Body of pancreas (tissue), 4 donors: Measurements from ENCODE around the gene ANKRD11. TPM values are rescaled to one million over a fixed set of nuclear protein-coding genes. Genes with fewer than 3 reads are reported as not detected.

Experiments
- ATAC-seq: fragments of 150-250 bp; one replicate; pipeline ENCODE4 v1.9.1; 2016
- DNase-seq, 4 donors: peaks; one replicate each; pipeline ENCODE4 v3.0.0-alpha.2; 2019
- H3K27ac ChIP-seq, 4 donors: fragments of 200-600 bp; sonication (generic); 1 replicate in 3 of 4; 2 replicates in 1 of 4; pipeline versions ENCODE4 v1.5.1 to v1.6.1; 2016 to 2019; ENCODE audit warnings: mild to moderate bottlenecking in 1 of 4, mixed read lengths in 1 of 4, moderate library complexity in 1 of 4
- H3K27me3 ChIP-seq, 2 donors: fragments of 200-600 bp; sonication (generic); one replicate each; pipeline ENCODE4 v1.6.0; 2016; ENCODE audit warnings: mild to moderate bottlenecking in 1 of 2
- H3K36me3 ChIP-seq, 2 donors: fragments of 200-600 bp; sonication (generic); replicated peaks in 1 of 2; 2 replicates each; pipeline ENCODE4 v1.5.1; 2016; ENCODE audit warnings: low read depth in 2 of 2; ENCODE audit not compliant: insufficient read depth in 1 of 2
- H3K4me1 ChIP-seq: fragments of 200-600 bp; sonication (generic); one replicate; pipeline ENCODE4 v1.6.0; 2016
- H3K4me3 ChIP-seq, 2 donors: fragments of 200-600 bp; sonication (generic); 1 replicate in 1 of 2; 2 replicates in 1 of 2; pipeline ENCODE4 v1.5.1; 2016 to 2019
- H3K9me3 ChIP-seq, 3 donors: fragments of 200-600 bp; sonication (generic); 1 replicate in 2 of 3; 2 replicates in 1 of 3; pipeline ENCODE4 v1.5.1; 2016
- CTCF ChIP-seq, 7 experiments: fragments of 450-650 bp in 4 of 7; fragments of 200-600 bp in 3 of 7; sonication (generic) in 3 of 7; IDR thresholded peaks; one replicate each; pipeline ENCODE4 v1.5.1; 2016 to 2019; ENCODE audit warnings: antibody characterized with exemption in 7 of 7
- POLR2A ChIP-seq, 3 donors: fragments of 450-650 bp; IDR thresholded peaks; one replicate each; pipeline ENCODE4 v1.6.1; 2016; ENCODE audit warnings: antibody characterized with exemption in 3 of 3, mild to moderate bottlenecking in 2 of 3
- WGBS, 2 donors: methylation state at CpG; one replicate each; pipeline ENCODE4 v1.1.5; 2017; 5-methylcytosine and 5-hydroxymethylcytosine counted together
- intact Hi-C: fragments of 100-400 bp; cut with DNase I; formaldehyde crosslinking; loops from one replicate; pipeline ENCODE4 v1.15.1; 2023
- total RNA-seq, 2 donors: library from RNA; depleted of rRNA; stranded (reverse); fragments of >200 nt; gene quantifications; one replicate each; pipeline ENCODE4 v1.1.0, GENCODE V29; 2016

The ANKRD11 gene
- total RNA-seq, 2 donors from 2014 or later = 52.1 to 97.9 TPM

GRCh38 chr16:89478576-89479221 lies 11.7 kb downstream of the ANKRD11 start:
- intact Hi-C loops = no loop called here
- Histone ChIP-seq H3K27ac (no peak overlapping the region), H3K9me3 (no peaks in the 10 kb centered on the region), H3K27me3 (no peaks in the 10 kb centered on the region), H3K36me3 (no peaks in the 10 kb centered on the region), H3K4me1 (peaks cover 79% of the 10 kb centered on the region), H3K4me3 (no peak overlapping the region)
- ATAC-seq (no peak), DNase-seq (no peak)
- TF ChIP-seq POLR2A (IDR thresholded peaks at IDR 0.05) (no peak), CTCF (IDR thresholded peaks at IDR 0.05) (no peak)
- WGBS, 2 donors = 80 to 82% methylated on average over 14 of the region's 14 CpGs

DNA sequence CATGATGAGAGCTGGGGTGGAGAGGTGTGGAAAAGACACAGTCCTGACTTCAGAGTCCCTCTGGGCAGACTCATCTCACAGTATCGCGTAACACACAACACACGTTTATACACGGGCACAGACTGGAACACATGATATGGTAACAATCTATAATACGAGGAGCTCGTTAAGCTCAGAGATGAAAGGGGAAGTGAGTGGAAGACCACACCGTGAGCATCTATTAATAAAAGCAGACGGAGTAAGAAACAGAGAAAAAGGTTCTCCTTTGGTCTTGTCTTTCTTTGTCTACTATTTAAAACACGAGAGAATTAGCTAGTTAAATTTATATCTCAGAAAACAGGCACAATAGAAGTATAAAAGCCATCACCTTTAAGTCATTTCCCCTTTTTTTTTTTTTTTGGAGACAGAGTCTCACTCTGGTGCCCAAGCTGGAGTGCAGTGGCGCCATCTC lies 13.5 kb downstream of the ANKRD11 start:
- Histone ChIP-seq H3K4me1 (peaks cover 81% of the 10 kb centered on the region), H3K4me3 (no peak overlapping the region), H3K9me3 (no peaks in the 10 kb centered on the region), H3K36me3 (no peaks in the 10 kb centered on the region), H3K27me3 (no peaks in the 10 kb centered on the region), H3K27ac (no peak overlapping the region)
- no peak for ATAC-seq
- 56 to 80% methylated on average over 10 of the region's 10 CpGs for WGBS, 2 donors
- no peak for DNase-seq
- TF ChIP-seq POLR2A (IDR thresholded peaks at IDR 0.05) (no peak), CTCF (IDR thresholded peaks at IDR 0.05) (no peak)
- intact Hi-C loops = no loop called here

- 51 to 58% methylated on average over 5 of the region's 5 CpGs for WGBS, 2 donors
- no peak for TF ChIP-seq CTCF (IDR thresholded peaks at IDR 0.05)
- TF ChIP-seq POLR2A (IDR thresholded peaks at IDR 0.05) = no peak
- H3K27me3 ChIP-seq = no peaks in the 10 kb centered on the region
- peaks cover 79% of the 10 kb centered on the region for H3K4me1 ChIP-seq
- peak in 2 of 4 donors; percentile 28 to 44 for DNase-seq
- no peak overlapping the region for H3K27ac ChIP-seq
- no peak for ATAC-seq
- no peak overlapping the region for H3K4me3 ChIP-seq
- intact Hi-C loops = no loop called here
- no peaks in the 10 kb centered on the region for H3K9me3 ChIP-seq
- no peaks in the 10 kb centered on the region for H3K36me3 ChIP-seq
Measured at GRCh38 chr16:89476379-89476778, 14.0 kb downstream of the ANKRD11 start.

- Histone ChIP-seq H3K36me3 (no peaks in the 10 kb centered on the region), H3K9me3 (no peaks in the 10 kb centered on the region), H3K4me3 (no peak overlapping the region), H3K27ac (no peak overlapping the region), H3K4me1 (peaks cover 79% of the 10 kb centered on the region), H3K27me3 (no peaks in the 10 kb centered on the region)
- ATAC-seq (no peak), DNase-seq (no peak)
- TF ChIP-seq CTCF (IDR thresholded peaks at IDR 0.05) (no peak), POLR2A (IDR thresholded peaks at IDR 0.05) (no peak)
- 64 to 77% methylated on average over 5 of the region's 5 CpGs for WGBS, 2 donors
- intact Hi-C loops = no loop called here
Measured at GRCh38 chr16:89475144-89475543, 15.2 kb downstream of the ANKRD11 start.

DNA sequence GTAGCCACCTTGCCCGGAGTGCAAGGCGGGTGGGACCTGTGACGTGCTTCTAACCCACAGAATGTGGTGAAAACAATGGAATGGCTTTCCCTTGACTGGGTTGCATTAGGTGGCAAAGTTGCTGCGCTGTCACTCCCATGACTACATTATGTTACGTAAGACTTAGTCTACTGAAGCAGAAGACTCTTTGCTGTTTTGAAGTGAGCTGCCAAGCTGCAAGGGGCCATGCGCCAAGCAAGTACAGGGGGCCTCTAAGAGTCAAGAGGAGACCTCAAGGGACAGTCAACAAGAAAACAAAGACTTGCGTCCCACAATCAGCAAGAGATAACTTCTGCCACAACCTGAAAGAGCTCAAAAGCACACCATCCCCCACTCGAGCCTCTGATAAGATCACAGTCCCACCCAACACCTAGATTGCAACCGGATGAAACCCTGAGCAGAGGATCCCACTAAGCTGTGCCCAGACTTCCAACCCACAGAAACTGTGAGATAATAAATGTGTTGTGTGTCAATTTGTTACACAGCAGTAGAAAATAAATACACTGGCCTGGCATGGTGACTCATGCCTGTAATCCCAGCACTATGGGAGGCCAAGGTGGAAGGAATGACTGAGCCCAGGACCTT lies 16.5 kb downstream of the ANKRD11 start:
- H3K36me3 ChIP-seq = no peaks in the 10 kb centered on the region
- ATAC-seq = no peak
- DNase-seq = no peak
- no peak overlapping the region for H3K4me3 ChIP-seq
- H3K4me1 ChIP-seq = peaks cover 74% of the 10 kb centered on the region
- WGBS, 2 donors = 68 to 85% methylated on average over 8 to 9 of the region's 9 CpGs
- intact Hi-C loops = no loop called here
- no peaks in the 10 kb centered on the region for H3K27me3 ChIP-seq
- no peak overlapping the region for H3K27ac ChIP-seq
- TF ChIP-seq POLR2A (IDR thresholded peaks at IDR 0.05) = no peak
- no peak for TF ChIP-seq CTCF (IDR thresholded peaks at IDR 0.05)
- H3K9me3 ChIP-seq = no peaks in the 10 kb centered on the region
